ENCODE data around the gene ZFHX3.

DNA sequence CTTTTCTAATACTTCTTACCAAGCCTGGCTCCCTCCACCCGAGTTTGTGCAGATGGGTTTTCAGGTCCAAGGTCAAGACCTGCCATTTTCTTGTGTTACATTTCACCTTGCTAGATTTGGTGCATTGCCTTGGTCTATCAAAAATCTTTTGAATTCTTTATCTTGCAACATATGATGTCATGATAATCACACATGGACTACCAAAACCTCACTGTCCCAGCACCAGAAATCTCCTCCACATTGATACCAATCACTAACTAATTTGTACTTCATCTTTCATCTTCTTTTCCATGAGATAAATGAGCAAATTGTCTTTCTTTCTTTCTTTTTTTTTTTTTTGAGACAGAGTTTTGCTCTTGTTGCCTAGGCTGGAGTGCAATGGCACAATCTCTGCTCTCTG is 33.0 kb upstream of the ZFHX3 start:
- TF ChIP-seq, protein P1, sequence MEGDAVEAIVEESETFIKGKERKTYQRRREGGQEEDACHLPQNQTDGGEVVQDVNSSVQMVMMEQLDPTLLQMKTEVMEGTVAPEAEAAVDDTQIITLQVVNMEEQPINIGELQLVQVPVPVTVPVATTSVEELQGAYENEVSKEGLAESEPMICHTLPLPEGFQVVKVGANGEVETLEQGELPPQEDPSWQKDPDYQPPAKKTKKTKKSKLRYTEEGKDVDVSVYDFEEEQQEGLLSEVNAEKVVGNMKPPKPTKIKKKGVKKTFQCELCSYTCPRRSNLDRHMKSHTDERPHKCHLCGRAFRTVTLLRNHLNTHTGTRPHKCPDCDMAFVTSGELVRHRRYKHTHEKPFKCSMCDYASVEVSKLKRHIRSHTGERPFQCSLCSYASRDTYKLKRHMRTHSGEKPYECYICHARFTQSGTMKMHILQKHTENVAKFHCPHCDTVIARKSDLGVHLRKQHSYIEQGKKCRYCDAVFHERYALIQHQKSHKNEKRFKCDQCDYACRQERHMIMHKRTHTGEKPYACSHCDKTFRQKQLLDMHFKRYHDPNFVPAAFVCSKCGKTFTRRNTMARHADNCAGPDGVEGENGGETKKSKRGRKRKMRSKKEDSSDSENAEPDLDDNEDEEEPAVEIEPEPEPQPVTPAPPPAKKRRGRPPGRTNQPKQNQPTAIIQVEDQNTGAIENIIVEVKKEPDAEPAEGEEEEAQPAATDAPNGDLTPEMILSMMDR (IDR thresholded peaks at IDR 0.05) = no peak
- TF ChIP-seq POLR2A (IDR thresholded peaks at IDR 0.05) = no peak

Measured in heart left ventricle (tissue), 13 donors.